ENCODE data around the gene MFAP4.
"Not testable (repeated sequence)": the region's sequence is repeated elsewhere in the genome, so short reads cannot be mapped to it uniquely, and the experiment has no call there.

MFAP4 gene

GRCh38 chr17:19370493-19370960, 16.5 kb downstream of the MFAP4 start:
- DNase-seq (ENCODE audit: low read depth): no peak

- DNase-seq (ENCODE audit: low read depth): no peak
Observed at GRCh38 chr17:19369846-19370492, 17.0 kb downstream of the MFAP4 start.

- no peak for DNase-seq (ENCODE audit: low read depth)
Observed at GRCh38 chr17:19369107-19369778, 17.7 kb downstream of the MFAP4 start.

- no peak for DNase-seq (ENCODE audit: low read depth)
Observed at GRCh38 chr17:19368229-19368628, 18.8 kb downstream of the MFAP4 start.

- DNase-seq (ENCODE audit: low read depth): no peak
Observed at GRCh38 chr17:19366637-19366972, 20.4 kb downstream of the MFAP4 start.

- no peak for DNase-seq (ENCODE audit: low read depth)
Observed at GRCh38 chr17:19365833-19366636, 21.0 kb downstream of the MFAP4 start.

- no peak for DNase-seq (ENCODE audit: low read depth)
Observed at GRCh38 chr17:19365499-19365817, 21.5 kb downstream of the MFAP4 start.

- no peak for DNase-seq (ENCODE audit: low read depth)
Observed at GRCh38 chr17:19364699-19365498, 22.1 kb downstream of the MFAP4 start.

GRCh38 chr17:19363460-19364035, 23.4 kb downstream of the MFAP4 start:
- DNase-seq (ENCODE audit: low read depth): no peak

- DNase-seq (ENCODE audit: low read depth): no peak
Observed at GRCh38 chr17:19363114-19363438, 23.9 kb downstream of the MFAP4 start.

GRCh38 chr17:19362277-19363113, 24.5 kb downstream of the MFAP4 start, which contains the start of gene B9D1:
TSS of gene B9D1 (minus strand) at chr17:19362723. CDS start at chr17:19362569, 154 bp downstream.
- DNase-seq (ENCODE audit: low read depth): peak; percentile 88

GRCh38 chr17:19361944-19362276, 25.1 kb downstream of the MFAP4 start:
- DNase-seq (ENCODE audit: low read depth): no peak

- DNase-seq (ENCODE audit: low read depth): no peak
Observed at GRCh38 chr17:19361326-19361725, 25.7 kb downstream of the MFAP4 start.

- no peak for DNase-seq (ENCODE audit: low read depth)
Observed at GRCh38 chr17:19360772-19361171, 26.2 kb downstream of the MFAP4 start.

GRCh38 chr17:19359856-19360255, 27.1 kb downstream of the MFAP4 start:
- DNase-seq (ENCODE audit: low read depth): no peak

- no peak for DNase-seq (ENCODE audit: low read depth)
Observed at GRCh38 chr17:19359151-19359550, 27.8 kb downstream of the MFAP4 start.

GRCh38 chr17:19357761-19358160, 29.2 kb downstream of the MFAP4 start:
- DNase-seq (ENCODE audit: low read depth): no peak

- no peak for DNase-seq (ENCODE audit: low read depth)
Observed at GRCh38 chr17:19357351-19357750, 29.6 kb downstream of the MFAP4 start.

- DNase-seq (ENCODE audit: low read depth): no peak
Observed at GRCh38 chr17:19354748-19355147, 32.2 kb downstream of the MFAP4 start.

- DNase-seq (ENCODE audit: low read depth): not testable (repeated sequence)
Observed at GRCh38 chr17:19353401-19353800, 33.6 kb downstream of the MFAP4 start.

- no peak for DNase-seq (ENCODE audit: low read depth)
Observed at GRCh38 chr17:19348806-19349205, 38.2 kb downstream of the MFAP4 start.
